AG08395 (cell line): ENCODE results near the gene COL27A1.
"Not testable (repeated sequence)": the region's sequence is repeated elsewhere in the genome, so short reads cannot be mapped to it uniquely, and the experiment has no call there.

Experiments
- DNase-seq: peaks from one replicate; pipeline ENCODE4 v3.0.0; 2012; ENCODE audit warnings: mixed read lengths, low spot score

COL27A1 gene

DNA sequence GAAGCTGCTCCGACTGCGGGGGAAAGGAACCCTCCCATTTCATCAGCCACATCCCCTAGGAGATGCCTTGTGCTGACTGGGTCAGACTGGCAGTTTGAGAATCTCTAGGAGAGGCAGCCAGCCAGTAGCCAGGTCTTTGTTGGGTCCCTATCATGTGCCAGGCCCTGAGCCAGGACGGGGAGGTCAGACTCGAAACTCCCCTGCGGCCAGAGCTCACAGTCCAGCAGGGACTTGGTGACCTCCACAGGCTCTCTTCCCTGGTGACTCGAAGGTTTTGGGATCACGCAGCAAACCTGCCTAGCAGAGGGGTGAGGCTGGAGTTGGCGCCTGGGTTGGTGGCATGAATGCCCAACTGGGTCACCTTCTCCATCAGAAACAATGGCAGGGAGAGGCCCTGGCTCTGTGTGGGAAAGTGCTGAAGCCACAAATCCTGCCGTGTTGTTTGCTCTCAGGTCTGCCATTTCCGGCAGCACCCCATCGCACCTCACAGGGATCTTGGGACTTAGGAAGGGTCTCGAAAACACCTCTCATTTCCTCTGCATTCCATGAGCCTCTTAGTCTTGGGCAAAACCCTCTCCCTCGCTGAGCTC lies 153.1 kb downstream of the COL27A1 start:
- DNase-seq, result no peak

GRCh38 chr9:114309096-114309495 lies 153.8 kb downstream of the COL27A1 start:
- DNase-seq, result no peak

DNA sequence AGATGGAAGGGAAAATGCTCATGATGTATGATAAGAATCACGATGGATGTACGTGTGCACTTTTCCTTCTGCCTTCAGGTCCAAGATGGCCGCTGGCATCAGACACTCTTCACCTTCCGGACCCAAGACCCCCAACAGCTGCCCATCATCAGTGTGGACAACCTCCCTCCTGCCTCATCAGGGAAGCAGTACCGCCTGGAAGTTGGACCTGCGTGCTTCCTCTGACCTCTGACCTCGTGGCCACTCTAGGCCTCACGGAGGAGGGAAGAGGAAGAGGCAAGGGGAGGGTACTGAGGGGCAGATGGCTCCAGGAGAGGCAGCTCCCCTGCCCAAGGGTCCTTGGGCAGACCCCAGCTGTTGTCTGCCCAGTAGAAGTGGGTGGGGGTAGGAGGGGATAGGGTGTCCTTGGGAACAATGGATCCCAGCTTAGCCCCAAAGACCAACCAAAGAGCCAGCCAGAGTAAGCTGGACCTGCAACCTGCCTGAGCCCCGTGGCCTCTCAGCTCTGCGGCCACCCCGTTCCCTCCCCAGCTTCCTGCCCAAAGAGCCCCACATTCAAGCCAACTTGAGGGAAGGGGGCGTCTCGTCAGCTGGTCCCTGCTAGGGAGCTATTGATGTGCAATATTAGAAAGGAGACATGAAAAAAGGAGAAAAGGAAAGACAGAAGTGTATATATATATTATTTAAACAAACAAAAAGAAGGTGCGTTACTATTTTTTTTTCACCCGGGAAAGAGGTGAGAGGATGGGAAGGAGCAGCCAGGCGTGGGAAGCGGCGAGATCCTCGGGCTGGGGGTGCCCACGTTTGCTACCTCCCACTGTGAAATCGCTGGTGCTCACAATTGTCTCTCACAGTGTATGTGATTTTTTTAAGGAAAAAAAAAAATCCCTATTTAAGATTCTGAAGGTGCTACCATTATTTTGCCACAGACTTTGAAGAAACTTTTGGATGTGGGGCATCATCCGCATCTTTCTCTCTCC lies 155.4 kb downstream of the COL27A1 start:
- DNase-seq, result no peak

GRCh38 chr9:114311571-114312512 lies 156.5 kb downstream of the COL27A1 start:
- no peak for DNase-seq

DNA sequence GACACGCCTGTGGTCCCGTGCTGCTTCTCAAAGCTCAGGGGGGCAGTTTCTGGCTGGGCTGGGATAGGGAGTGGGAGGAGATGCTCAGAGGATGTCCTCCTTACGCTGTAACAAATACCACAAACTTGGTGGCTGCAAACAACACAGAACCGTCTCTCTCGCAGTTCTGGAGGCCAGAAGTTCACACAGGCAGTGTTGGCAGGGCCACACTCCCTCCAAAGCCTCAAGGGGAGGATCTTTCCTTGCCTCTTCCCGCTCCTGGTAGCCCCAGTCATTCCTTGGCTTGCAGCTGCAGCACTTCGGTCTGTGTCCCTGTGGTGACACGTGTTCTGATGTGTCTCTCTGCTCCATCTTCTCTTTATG lies 157.2 kb downstream of the COL27A1 start:
- no peak for DNase-seq

- DNase-seq, result no peak
These were observed 157.8 kb downstream of the COL27A1 start for GRCh38 chr9:114313186-114313585.

GRCh38 chr9:114314256-114314867 lies 159.0 kb downstream of the COL27A1 start:
- DNase-seq, result no peak

DNA sequence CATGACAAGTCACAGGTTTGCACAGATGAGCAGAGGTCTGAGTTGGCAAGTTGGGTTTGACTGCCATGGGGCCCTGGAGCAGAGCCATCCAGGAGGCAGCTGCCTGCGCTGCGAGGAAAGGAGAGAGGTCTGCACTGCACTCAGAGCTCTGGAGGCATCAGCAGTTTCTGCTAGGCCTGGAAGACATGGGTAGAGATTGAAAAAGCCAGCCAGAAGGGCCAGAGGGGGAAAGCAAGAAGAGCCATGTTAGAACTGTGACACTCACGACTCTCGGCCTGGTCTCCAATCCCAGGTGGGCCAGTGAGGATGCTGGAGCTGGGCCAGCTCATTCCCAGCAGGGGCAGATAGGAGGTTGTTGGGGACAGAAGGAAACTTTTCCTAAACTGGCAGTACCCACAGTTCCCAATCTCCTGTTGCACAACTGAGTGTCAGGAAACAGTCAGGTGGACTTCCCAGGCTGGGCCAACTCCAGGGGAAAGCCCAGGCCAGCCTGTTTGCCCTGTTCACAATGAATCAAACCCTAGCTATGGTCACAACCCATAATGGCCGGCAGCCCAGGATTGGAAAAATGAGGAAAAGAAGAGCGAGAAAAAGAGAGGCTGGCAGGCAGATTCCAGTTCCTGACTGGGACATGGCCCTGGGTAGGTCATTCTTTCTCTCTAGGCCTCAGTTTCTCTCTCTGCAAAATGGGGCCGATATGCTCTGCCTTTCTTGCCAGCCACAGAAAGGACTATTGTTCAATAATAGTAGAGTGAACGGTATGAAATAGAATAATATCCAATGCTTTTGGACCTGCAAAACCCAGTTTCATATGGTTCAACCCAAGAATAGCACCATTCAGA lies 159.8 kb downstream of the COL27A1 start:
- DNase-seq, result no peak

DNA sequence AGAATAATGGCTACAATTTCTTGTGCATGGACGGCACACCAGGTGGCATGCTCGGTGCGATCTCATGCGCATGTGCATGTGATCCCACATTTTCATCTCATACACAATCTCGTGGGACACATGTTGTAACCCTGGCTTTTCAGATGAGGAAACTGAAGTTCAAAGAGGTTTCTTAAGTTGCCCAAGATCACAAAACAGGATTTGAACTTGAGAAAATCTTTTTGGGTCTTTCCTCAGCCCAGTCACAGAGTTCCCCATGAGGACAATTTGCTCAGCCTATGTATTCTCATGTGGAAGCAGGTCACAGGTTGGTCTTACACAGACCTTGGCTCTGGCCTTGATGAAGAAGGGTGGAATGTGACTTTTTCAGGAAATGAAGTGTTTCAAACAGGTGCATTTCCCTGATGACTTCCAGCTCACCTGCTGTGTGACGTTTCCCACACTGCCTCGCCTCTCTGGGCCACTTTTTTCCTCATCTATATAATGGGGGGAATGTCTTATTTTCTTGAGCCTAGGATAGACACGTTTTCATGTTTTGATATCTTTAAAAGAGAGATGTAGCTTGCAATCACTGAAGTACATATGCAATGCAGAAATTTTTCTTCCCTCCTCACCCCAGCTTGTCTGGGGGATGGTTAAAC lies 160.5 kb downstream of the COL27A1 start:
- DNase-seq, result no peak

DNA sequence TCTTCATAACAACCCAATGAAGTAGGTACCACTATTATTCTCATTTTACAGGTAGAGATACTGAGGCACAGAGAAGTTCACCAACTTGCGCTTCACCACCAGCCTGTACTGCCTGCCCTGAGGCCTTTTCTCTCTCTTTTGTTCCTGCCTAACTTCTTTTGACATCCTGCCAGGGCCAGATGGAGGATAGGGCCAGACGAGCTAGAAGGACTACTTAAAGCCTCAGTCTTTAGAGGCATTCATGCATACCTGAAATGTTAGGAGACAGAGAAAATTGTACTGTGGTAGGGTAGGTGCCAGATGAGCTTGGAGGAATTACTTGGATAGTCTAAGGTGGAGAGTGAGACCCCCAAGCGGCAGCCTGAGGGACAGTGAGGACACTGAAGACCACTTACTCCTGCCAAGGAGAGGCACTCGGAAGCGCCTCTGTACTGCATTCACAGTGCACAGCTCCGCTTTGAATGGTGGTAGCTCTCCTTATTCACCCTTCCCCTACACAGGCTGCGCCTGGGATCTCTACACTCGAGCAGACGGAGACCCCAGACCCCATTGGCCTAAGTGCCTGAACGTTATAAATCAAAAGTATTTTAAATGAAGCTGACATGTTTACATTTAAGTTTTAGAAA lies 161.4 kb downstream of the COL27A1 start:
- no peak for DNase-seq

- peak; percentile 64 for DNase-seq
These were observed 162.5 kb downstream of the COL27A1 start for GRCh38 chr9:114317665-114318357.

DNA sequence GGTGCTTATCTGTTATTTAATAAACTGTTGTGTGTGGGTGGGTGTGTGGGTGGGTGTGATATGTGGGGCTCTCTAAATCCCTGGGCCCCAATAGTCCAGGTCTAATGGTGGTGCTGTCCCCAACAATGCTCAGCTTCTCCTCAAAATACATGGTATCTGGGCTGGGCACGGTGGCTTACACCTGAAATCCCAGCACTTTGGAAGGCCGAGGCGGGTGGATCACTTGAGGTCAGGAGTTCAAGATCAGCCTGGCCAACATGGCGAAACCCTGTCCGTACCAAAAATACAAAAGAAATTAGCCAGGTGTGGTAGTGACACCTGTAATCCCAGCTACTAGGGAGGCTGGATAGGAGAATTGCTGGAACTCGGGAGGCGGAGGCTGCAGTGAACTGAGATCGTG lies 163.1 kb downstream of the COL27A1 start:
- DNase-seq, result no peak

DNA sequence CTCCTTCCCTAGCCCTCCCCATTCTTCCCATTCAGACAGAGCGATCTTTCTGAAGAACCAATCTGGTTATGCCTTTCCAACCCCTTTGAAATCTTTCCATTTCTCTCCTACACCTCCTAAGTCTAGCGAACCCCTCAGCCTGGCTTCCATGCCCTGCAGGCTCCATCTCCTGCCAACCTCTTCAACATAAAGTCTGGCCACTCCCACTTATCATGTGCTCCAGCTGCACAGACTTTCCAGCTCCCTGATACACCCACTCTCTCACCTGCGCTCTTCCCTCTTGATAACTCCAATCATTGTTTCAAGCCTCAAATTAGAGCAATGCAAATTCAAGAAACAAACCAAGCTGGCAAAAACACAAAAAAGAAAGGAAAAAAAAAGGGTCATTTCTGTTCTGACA lies 163.8 kb downstream of the COL27A1 start:
- DNase-seq, result no peak

DNA sequence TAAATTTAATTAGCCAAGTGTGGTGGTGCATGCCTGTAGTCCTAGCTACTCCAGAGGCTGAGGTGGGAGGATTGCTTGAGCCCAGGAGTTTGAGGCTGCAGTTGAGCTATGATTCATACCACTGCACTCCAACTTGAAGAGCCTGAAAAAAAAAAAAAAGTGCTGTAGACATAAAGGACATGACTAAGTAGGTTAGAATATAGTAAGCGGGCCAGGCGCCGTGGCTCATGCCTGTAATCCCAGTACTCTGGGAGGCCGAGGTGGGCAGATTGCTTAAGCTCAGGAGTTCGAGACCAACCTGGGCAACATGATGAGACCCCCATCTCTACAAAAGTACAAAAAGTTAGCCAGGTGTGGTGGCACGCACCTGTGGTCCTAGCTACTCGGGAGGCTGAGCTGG lies 165.4 kb downstream of the COL27A1 start:
- DNase-seq, result not testable (repeated sequence)

GRCh38 chr9:114321759-114322158 lies 166.4 kb downstream of the COL27A1 start:
- no peak for DNase-seq

DNA sequence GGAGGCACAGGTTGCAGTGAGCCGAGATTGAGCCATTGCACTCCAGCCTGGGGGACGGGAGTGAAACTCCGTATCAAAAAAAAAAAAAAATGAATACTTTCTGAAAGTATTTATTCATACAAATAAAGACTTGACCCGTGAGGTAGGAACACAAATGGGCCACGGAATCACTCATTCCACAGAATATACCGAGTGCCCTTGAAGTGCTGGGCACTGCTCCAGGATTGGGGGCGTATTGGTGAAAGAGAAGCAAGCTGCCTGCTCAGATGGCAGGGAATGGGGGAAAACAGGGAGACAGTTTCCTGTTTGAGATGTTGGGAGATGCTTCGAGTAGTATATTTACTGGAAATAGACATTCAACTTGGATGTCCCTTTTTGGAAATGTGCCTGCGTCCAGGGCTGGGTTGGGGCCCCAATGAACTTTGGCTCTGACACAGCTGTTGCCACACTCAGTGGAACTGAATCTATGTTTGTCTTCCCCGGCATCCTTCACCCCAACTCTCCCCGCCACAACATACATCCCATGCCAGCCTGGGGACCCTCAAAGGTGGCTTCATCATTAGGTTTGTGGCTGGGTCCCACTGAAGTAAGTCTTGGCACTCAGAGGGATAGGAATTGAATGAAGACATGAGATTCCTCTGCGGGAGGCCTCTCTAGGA lies 167.0 kb downstream of the COL27A1 start:
- not testable (repeated sequence) for DNase-seq

GRCh38 chr9:114322831-114323531 lies 167.6 kb downstream of the COL27A1 start, which contains the start of gene ORM1:
TSS of gene ORM1 (plus strand) at chr9:114323098. CDS start at chr9:114323134, 36 bp downstream.
- DNase-seq, result not testable (repeated sequence)

DNA sequence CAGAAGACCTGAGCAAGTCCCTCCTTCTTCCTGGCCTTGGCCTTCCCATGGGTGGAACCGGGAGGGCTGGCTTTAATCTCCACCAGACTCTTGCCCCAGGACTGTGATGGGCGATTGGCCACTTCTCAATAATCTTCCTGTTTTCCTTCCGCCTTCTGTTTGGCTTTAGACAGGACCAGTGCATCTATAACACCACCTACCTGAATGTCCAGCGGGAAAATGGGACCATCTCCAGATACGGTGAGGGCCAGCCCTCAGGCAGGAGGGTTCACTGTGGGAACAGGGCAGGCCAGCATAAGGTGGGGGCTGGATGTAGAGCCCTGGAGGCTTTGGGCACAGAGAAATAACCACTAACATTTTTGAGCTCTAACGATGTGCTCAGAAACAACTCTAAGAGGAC lies 168.5 kb downstream of the COL27A1 start:
- DNase-seq, result not testable (repeated sequence)
